H1 (cell line): ENCODE data around the gene ZNF576. TPM values are rescaled to one million over a fixed set of nuclear protein-coding genes. Genes with fewer than 3 reads are reported as not detected.

Source experiments
- CHD2 ChIP-seq: IDR thresholded peaks from 2 replicates; pipeline ENCODE4 v1.6.1; 2012; ENCODE audit warnings: low read length, improper control_type of control experiment
- polyA plus RNA-seq, 7 experiments: library from polyadenylated mRNA; depleted of rRNA in 3 of 7; stranded (reverse) in 5 of 7; unstranded in 2 of 7; fragments of >200 nt in 5 of 7; fragments of 200-250 nt in 2 of 7; gene quantifications; 1 replicate in 5 of 7; 2 replicates in 1 of 7; 4 replicates in 1 of 7; pipeline versions ENCODE4 v1.2.1 to v1.2.3, GENCODE V29; 2011 to 2013; ENCODE audit warnings: missing spikeins in 2 of 7, mixed read lengths in 2 of 7
- total RNA-seq: library from RNA; stranded (reverse); fragmentation: NEBNext Ultra II Directional; extraction: Animal tissue kit (Norgen Biotek cat#: 25700); gene quantifications from 2 replicates; pipeline ENCODE4 v1.2.1, GENCODE V29; 2021
- TF ChIP-seq, protein P1 (sequence below): IDR thresholded peaks from 2 replicates; pipeline ENCODE4 v1.6.1; 2011; ENCODE audit warnings: low read length, improper control_type of control experiment
- TF ChIP-seq, protein P2 (sequence below): IDR thresholded peaks from 2 replicates; pipeline ENCODE4 v1.6.1; 2012; ENCODE audit warnings: low read length, inconsistent platforms
- TF ChIP-seq, protein P3 (sequence below): fragments of 300-600 bp; sonication (generic); IDR thresholded peaks from 2 replicates; pipeline ENCODE4 v1.7.1; 2012; ENCODE audit warnings: low read length, moderate library complexity, mild to moderate bottlenecking, inconsistent platforms; ENCODE audit not compliant: insufficient replicate concordance

Gene ZNF576
- total and polyA plus RNA-seq, 2 of the 8 experiments (the other 6 are each of a cell fraction or from before 2014, with no cell fraction given), result 13.6 to 32.4 TPM

DNA sequence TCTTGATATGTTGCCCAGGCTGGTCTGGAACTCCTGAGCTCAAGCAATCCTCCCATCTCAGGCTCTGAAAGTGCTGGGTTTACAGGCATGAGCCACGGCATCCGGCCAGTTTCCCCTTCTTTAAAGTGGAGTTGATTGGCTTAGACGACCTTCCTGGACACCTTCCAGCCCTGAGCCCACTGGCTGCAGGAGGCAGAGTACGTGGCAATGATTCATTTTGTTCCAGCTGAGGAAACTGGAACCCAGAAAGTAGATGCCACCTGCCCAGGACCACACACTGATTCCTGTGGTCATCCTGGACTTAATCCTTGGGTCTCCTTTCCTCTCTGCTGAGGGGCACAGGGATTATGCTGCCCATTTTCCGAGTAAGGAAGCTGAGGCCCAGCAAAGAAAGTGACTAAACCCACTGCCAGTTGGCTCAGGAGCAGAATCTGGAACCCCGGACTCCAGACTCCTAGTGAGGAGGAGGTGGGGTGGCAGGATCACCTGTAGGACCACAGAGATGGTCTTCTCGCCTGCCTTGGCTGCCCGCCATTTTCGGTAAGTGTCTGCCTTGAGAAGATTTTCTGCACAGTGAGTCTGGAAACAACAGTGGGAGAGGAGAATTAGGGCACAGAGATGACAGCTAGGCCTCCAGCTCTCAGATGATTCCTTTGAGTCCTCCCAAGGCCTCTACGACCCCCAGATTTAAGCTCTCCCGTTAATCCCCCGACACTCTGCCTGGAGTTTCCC is 21.8 kb upstream of the ZNF576 start (continued):
- TF ChIP-seq, protein P1, sequence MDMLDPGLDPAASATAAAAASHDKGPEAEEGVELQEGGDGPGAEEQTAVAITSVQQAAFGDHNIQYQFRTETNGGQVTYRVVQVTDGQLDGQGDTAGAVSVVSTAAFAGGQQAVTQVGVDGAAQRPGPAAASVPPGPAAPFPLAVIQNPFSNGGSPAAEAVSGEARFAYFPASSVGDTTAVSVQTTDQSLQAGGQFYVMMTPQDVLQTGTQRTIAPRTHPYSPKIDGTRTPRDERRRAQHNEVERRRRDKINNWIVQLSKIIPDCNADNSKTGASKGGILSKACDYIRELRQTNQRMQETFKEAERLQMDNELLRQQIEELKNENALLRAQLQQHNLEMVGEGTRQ, result no peak
- TF ChIP-seq CHD2, result no peak
- TF ChIP-seq, protein P2, sequence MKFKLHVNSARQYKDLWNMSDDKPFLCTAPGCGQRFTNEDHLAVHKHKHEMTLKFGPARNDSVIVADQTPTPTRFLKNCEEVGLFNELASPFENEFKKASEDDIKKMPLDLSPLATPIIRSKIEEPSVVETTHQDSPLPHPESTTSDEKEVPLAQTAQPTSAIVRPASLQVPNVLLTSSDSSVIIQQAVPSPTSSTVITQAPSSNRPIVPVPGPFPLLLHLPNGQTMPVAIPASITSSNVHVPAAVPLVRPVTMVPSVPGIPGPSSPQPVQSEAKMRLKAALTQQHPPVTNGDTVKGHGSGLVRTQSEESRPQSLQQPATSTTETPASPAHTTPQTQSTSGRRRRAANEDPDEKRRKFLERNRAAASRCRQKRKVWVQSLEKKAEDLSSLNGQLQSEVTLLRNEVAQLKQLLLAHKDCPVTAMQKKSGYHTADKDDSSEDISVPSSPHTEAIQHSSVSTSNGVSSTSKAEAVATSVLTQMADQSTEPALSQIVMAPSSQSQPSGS, result no peak
- TF ChIP-seq, protein P3, sequence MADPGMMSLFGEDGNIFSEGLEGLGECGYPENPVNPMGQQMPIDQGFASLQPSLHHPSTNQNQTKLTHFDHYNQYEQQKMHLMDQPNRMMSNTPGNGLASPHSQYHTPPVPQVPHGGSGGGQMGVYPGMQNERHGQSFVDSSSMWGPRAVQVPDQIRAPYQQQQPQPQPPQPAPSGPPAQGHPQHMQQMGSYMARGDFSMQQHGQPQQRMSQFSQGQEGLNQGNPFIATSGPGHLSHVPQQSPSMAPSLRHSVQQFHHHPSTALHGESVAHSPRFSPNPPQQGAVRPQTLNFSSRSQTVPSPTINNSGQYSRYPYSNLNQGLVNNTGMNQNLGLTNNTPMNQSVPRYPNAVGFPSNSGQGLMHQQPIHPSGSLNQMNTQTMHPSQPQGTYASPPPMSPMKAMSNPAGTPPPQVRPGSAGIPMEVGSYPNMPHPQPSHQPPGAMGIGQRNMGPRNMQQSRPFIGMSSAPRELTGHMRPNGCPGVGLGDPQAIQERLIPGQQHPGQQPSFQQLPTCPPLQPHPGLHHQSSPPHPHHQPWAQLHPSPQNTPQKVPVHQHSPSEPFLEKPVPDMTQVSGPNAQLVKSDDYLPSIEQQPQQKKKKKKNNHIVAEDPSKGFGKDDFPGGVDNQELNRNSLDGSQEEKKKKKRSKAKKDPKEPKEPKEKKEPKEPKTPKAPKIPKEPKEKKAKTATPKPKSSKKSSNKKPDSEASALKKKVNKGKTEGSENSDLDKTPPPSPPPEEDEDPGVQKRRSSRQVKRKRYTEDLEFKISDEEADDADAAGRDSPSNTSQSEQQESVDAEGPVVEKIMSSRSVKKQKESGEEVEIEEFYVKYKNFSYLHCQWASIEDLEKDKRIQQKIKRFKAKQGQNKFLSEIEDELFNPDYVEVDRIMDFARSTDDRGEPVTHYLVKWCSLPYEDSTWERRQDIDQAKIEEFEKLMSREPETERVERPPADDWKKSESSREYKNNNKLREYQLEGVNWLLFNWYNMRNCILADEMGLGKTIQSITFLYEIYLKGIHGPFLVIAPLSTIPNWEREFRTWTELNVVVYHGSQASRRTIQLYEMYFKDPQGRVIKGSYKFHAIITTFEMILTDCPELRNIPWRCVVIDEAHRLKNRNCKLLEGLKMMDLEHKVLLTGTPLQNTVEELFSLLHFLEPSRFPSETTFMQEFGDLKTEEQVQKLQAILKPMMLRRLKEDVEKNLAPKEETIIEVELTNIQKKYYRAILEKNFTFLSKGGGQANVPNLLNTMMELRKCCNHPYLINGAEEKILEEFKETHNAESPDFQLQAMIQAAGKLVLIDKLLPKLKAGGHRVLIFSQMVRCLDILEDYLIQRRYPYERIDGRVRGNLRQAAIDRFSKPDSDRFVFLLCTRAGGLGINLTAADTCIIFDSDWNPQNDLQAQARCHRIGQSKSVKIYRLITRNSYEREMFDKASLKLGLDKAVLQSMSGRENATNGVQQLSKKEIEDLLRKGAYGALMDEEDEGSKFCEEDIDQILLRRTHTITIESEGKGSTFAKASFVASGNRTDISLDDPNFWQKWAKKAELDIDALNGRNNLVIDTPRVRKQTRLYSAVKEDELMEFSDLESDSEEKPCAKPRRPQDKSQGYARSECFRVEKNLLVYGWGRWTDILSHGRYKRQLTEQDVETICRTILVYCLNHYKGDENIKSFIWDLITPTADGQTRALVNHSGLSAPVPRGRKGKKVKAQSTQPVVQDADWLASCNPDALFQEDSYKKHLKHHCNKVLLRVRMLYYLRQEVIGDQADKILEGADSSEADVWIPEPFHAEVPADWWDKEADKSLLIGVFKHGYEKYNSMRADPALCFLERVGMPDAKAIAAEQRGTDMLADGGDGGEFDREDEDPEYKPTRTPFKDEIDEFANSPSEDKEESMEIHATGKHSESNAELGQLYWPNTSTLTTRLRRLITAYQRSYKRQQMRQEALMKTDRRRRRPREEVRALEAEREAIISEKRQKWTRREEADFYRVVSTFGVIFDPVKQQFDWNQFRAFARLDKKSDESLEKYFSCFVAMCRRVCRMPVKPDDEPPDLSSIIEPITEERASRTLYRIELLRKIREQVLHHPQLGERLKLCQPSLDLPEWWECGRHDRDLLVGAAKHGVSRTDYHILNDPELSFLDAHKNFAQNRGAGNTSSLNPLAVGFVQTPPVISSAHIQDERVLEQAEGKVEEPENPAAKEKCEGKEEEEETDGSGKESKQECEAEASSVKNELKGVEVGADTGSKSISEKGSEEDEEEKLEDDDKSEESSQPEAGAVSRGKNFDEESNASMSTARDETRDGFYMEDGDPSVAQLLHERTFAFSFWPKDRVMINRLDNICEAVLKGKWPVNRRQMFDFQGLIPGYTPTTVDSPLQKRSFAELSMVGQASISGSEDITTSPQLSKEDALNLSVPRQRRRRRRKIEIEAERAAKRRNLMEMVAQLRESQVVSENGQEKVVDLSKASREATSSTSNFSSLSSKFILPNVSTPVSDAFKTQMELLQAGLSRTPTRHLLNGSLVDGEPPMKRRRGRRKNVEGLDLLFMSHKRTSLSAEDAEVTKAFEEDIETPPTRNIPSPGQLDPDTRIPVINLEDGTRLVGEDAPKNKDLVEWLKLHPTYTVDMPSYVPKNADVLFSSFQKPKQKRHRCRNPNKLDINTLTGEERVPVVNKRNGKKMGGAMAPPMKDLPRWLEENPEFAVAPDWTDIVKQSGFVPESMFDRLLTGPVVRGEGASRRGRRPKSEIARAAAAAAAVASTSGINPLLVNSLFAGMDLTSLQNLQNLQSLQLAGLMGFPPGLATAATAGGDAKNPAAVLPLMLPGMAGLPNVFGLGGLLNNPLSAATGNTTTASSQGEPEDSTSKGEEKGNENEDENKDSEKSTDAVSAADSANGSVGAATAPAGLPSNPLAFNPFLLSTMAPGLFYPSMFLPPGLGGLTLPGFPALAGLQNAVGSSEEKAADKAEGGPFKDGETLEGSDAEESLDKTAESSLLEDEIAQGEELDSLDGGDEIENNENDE, result no peak
